ENCODE results near the gene ATP1A1.

Gene ATP1A1

GRCh38 chr1:116411784-116412479, 38.9 kb downstream of the ATP1A1 start:
- H3K9me2 ChIP-seq (ENCODE audit: low read depth, low read length): no peaks in the 10 kb centered on the region
- H4K20me1 ChIP-seq (ENCODE audit: insufficient read depth, low read length): no peaks in the 10 kb centered on the region
- peaks cover under 1% of the 10 kb centered on the region; the same call in 1 of the 2 replicates for H3K36me3 ChIP-seq (ENCODE audit: insufficient read depth, low read length)
- H3K27me3 ChIP-seq (ENCODE audit: insufficient read depth, low read length): no peaks in the 10 kb centered on the region
- no peak overlapping the region for H2AFZ ChIP-seq (ENCODE audit: low read length)
- no peak overlapping the region for H3K4me3 ChIP-seq (ENCODE audit: low read depth, low read length, poor library complexity, severe bottlenecking)
- H3K4me1 ChIP-seq (ENCODE audit: insufficient read depth, low read length, severe bottlenecking): peaks cover 2% of the 10 kb centered on the region
- H3K79me2 ChIP-seq (ENCODE audit: insufficient read depth, low read length): no peaks in the 10 kb centered on the region
- H3K9me3 ChIP-seq (ENCODE audit: low read length): no peaks in the 10 kb centered on the region
- no peak overlapping the region for H3K27ac ChIP-seq (ENCODE audit: low read depth, low read length, poor library complexity, severe bottlenecking)
- H3K9ac ChIP-seq (ENCODE audit: low read length): no peak overlapping the region
- H3F3A ChIP-seq (ENCODE audit: insufficient read depth, low read length): no peaks in the 10 kb centered on the region
- no peak for TF ChIP-seq EZH2 (IDR thresholded peaks at IDR 0.05; ENCODE audit: borderline replicate concordance, low read length)
- no peak for TF ChIP-seq CTCF (IDR thresholded peaks at IDR 0.05; ENCODE audit: low read length)
- no peak overlapping the region for H3K4me2 ChIP-seq (ENCODE audit: low read length)

- Histone ChIP-seq H3K4me3 (ENCODE audit: low read depth, low read length, poor library complexity, severe bottlenecking) (no peak overlapping the region), H2AFZ (ENCODE audit: low read length) (no peak overlapping the region), H3K36me3 (ENCODE audit: insufficient read depth, low read length) (no peaks in the 10 kb centered on the region), H3K9ac (ENCODE audit: low read length) (no peak overlapping the region), H3K79me2 (ENCODE audit: insufficient read depth, low read length) (no peaks in the 10 kb centered on the region), H3F3A (ENCODE audit: insufficient read depth, low read length) (no peaks in the 10 kb centered on the region), H3K9me2 (ENCODE audit: low read depth, low read length) (no peaks in the 10 kb centered on the region), H3K27ac (ENCODE audit: low read depth, low read length, poor library complexity, severe bottlenecking) (no peak overlapping the region), H3K27me3 (ENCODE audit: insufficient read depth, low read length) (no peaks in the 10 kb centered on the region), H3K4me2 (ENCODE audit: low read length) (no peak overlapping the region), H3K9me3 (ENCODE audit: low read length) (no peaks in the 10 kb centered on the region), H4K20me1 (ENCODE audit: insufficient read depth, low read length) (no peaks in the 10 kb centered on the region), H3K4me1 (ENCODE audit: insufficient read depth, low read length, severe bottlenecking) (peaks cover 7% of the 10 kb centered on the region)
- no peak for TF ChIP-seq EZH2 (IDR thresholded peaks at IDR 0.05; ENCODE audit: borderline replicate concordance, low read length)
- TF ChIP-seq CTCF (IDR thresholded peaks at IDR 0.05; ENCODE audit: low read length): no peak
Observed at GRCh38 chr1:116412480-116412798, 39.4 kb downstream of the ATP1A1 start.

GRCh38 chr1:116412898-116413297, 39.9 kb downstream of the ATP1A1 start:
- H3K4me1 ChIP-seq (ENCODE audit: insufficient read depth, low read length, severe bottlenecking): peaks cover 11% of the 10 kb centered on the region
- H3F3A ChIP-seq (ENCODE audit: insufficient read depth, low read length): no peaks in the 10 kb centered on the region
- no peak overlapping the region for H2AFZ ChIP-seq (ENCODE audit: low read length)
- H3K9me3 ChIP-seq (ENCODE audit: low read length): no peaks in the 10 kb centered on the region
- no peak overlapping the region for H3K4me2 ChIP-seq (ENCODE audit: low read length)
- no peaks in the 10 kb centered on the region for H3K27me3 ChIP-seq (ENCODE audit: insufficient read depth, low read length)
- no peak overlapping the region for H3K27ac ChIP-seq (ENCODE audit: low read depth, low read length, poor library complexity, severe bottlenecking)
- H3K9me2 ChIP-seq (ENCODE audit: low read depth, low read length): no peaks in the 10 kb centered on the region
- H3K79me2 ChIP-seq (ENCODE audit: insufficient read depth, low read length): no peaks in the 10 kb centered on the region
- no peak overlapping the region for H3K9ac ChIP-seq (ENCODE audit: low read length)
- no peaks in the 10 kb centered on the region for H3K36me3 ChIP-seq (ENCODE audit: insufficient read depth, low read length)
- no peak overlapping the region for H3K4me3 ChIP-seq (ENCODE audit: low read depth, low read length, poor library complexity, severe bottlenecking)
- no peaks in the 10 kb centered on the region for H4K20me1 ChIP-seq (ENCODE audit: insufficient read depth, low read length)
- no peak for TF ChIP-seq EZH2 (IDR thresholded peaks at IDR 0.05; ENCODE audit: borderline replicate concordance, low read length)
- no peak for TF ChIP-seq CTCF (IDR thresholded peaks at IDR 0.05; ENCODE audit: low read length)
